HG02623 (cell line): ENCODE measurements around the gene ZMYND19.
"Not testable (repeated sequence)": the region's sequence is repeated elsewhere in the genome, so short reads cannot be mapped to it uniquely, and the experiment has no call there.

Experiments
- ATAC-seq: cut with Tn5 transposase; IDR thresholded peaks from one replicate; pipeline ENCODE4 v1.9.1; 2021; ENCODE audit warnings: moderate library complexity; ENCODE audit not compliant: unreplicated experiment

The ZMYND19 gene

DNA sequence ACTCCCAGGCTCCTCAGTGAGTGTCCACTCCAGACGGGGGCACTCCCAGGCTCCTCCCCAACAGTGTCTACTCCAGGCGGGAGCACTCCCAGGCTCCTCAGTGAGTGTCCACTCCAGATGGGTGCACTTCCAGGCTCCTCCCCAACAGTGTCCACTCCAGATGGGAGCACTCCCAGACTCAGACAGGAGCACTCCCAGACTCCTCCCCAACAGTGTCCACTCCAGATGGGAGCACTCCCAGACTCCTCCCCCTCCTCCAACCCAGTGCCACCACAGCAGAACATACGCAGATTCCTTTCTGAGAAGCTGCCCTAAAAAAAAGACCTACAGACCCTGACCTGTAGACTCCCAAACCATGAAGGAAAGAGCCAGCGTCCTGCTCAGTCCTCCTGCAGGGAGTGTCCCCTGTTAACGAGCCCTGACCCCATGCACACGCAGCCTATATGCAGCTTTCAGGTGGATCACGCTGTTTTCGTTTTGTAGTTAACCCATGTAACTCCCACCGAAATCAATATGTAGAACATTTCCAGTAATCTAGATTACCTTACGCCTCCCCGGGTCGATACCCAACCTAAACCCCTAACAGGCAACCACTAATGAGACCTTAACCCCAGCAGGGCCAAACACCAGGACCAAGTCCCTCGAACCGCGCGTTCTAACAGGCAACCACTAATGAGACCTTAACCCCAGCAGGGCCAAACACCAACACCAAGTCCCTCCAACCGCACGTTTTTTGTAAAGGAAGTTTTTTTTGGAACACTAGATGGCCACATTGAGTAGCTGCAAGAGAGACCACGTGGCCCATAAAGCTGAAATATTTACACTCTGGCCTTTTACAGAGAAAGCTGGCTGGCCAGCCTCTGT, 55.8 kb downstream of the ZMYND19 start:
- ATAC-seq: no peak

DNA sequence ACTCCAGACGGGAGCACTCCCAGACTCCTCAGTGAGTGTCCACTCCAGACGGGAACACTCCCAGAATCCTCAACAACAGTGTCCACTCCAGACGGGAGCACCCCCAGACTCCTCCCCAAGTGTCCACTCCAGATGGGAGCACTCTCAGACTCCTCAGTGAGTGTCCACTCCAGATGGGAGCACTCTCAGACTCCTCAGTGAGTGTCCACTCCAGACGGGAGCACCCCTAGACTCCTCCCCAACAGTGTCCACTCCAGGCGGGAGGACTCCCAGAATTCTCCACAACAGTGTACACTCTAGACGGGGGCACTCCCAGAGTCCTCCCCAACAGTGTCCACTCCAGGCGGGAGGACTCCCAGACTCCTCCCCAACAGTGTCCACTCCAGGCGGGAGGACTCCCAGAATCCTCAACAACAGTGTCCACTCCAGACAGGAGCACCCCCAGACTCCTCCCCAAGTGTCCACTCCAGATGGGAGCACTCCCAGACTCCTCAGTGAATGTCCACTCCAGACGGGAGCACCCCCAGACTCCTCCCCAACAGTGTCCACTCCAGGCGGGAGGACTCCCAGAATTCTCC, 57.3 kb downstream of the ZMYND19 start:
- ATAC-seq: not testable (repeated sequence)
